Stimulated activated naive CD8-positive, alpha-beta T cell treated with anti-CD3 and anti-CD28 coated beads, Interleukin-15, Interleukin-2, amounts not matched to agents 100 ng/mL and 50 ng/mL, for 24 hours (primary cell): ENCODE data around the gene CORO2B.
A peak's percentile ranks its signal among the peaks of the same experiment; 100 is the strongest.

Experiments
- H3K27ac Mint-ChIP-seq: one replicate; pipeline ENCODE4 v1.8.0; 2021; ENCODE audit warnings: mild to moderate bottlenecking, mixed read lengths
- H3K27me3 Mint-ChIP-seq: one replicate; pipeline ENCODE4 v1.8.0; 2021; ENCODE audit warnings: mixed read lengths
- H3K36me3 Mint-ChIP-seq: one replicate; pipeline ENCODE4 v1.8.0; 2021; ENCODE audit warnings: low read depth, mixed read lengths
- H3K4me1 Mint-ChIP-seq: one replicate; pipeline ENCODE4 v1.8.0; 2021; ENCODE audit warnings: low read depth, mixed read lengths
- H3K4me3 Mint-ChIP-seq: one replicate; pipeline ENCODE4 v1.8.0; 2021; ENCODE audit warnings: mild to moderate bottlenecking, mixed read lengths
- H3K9me3 Mint-ChIP-seq: one replicate; pipeline ENCODE4 v1.8.0; 2021; ENCODE audit warnings: mixed read lengths

The CORO2B gene

GRCh38 chr15:68576235-68576892, 2.4 kb upstream of the CORO2B start:
- peaks cover 23% of the 10 kb centered on the region for H3K4me1 Mint-ChIP-seq
- no peaks in the 10 kb centered on the region for H3K9me3 Mint-ChIP-seq
- no peak overlapping the region for H3K27ac Mint-ChIP-seq
- no peak overlapping the region for H3K4me3 Mint-ChIP-seq
- H3K36me3 Mint-ChIP-seq: no peaks in the 10 kb centered on the region
- peaks cover 62% of the 10 kb centered on the region for H3K27me3 Mint-ChIP-seq

GRCh38 chr15:68578175-68578979, 416 bp upstream of the CORO2B start:
- peaks cover 55% of the 10 kb centered on the region for H3K27me3 Mint-ChIP-seq
- no peaks in the 10 kb centered on the region for H3K36me3 Mint-ChIP-seq
- peak overlapping the region; percentile 72 for H3K4me3 Mint-ChIP-seq
- H3K9me3 Mint-ChIP-seq: no peaks in the 10 kb centered on the region
- peak overlapping the region; percentile 21 for H3K27ac Mint-ChIP-seq
- peaks cover 23% of the 10 kb centered on the region for H3K4me1 Mint-ChIP-seq

GRCh38 chr15:68580026-68580882, 1.5 kb downstream of the CORO2B start:
- Mint-ChIP-seq H3K9me3 (no peaks in the 10 kb centered on the region), H3K4me1 (peaks cover 23% of the 10 kb centered on the region), H3K27me3 (peaks cover 42% of the 10 kb centered on the region), H3K36me3 (no peaks in the 10 kb centered on the region), H3K27ac (no peak overlapping the region), H3K4me3 (peak overlapping the region; percentile 51)

GRCh38 chr15:68580883-68581155, 2.0 kb downstream of the CORO2B start:
- peaks cover 39% of the 10 kb centered on the region for H3K27me3 Mint-ChIP-seq
- H3K9me3 Mint-ChIP-seq: no peaks in the 10 kb centered on the region
- no peak overlapping the region for H3K27ac Mint-ChIP-seq
- H3K36me3 Mint-ChIP-seq: no peaks in the 10 kb centered on the region
- H3K4me3 Mint-ChIP-seq: no peak overlapping the region
- peaks cover 26% of the 10 kb centered on the region for H3K4me1 Mint-ChIP-seq

GRCh38 chr15:68581725-68582124, 2.9 kb downstream of the CORO2B start:
- no peak overlapping the region for H3K27ac Mint-ChIP-seq

GRCh38 chr15:68582236-68582635, 3.4 kb downstream of the CORO2B start:
- H3K4me3 Mint-ChIP-seq: no peak overlapping the region
- peaks cover 36% of the 10 kb centered on the region for H3K4me1 Mint-ChIP-seq
- H3K27me3 Mint-ChIP-seq: peaks cover 27% of the 10 kb centered on the region
- H3K36me3 Mint-ChIP-seq: no peaks in the 10 kb centered on the region
- no peaks in the 10 kb centered on the region for H3K9me3 Mint-ChIP-seq
- H3K27ac Mint-ChIP-seq: no peak overlapping the region

More at GRCh38 chr15:68581725-68582124, 2.9 kb downstream of the CORO2B start:
- Mint-ChIP-seq H3K27me3 (peaks cover 32% of the 10 kb centered on the region), H3K4me3 (no peak overlapping the region), H3K36me3 (no peaks in the 10 kb centered on the region), H3K4me1 (peaks cover 34% of the 10 kb centered on the region), H3K9me3 (no peaks in the 10 kb centered on the region)

GRCh38 chr15:68582864-68583263, 4.1 kb downstream of the CORO2B start:
- peaks cover 40% of the 10 kb centered on the region for H3K4me1 Mint-ChIP-seq
- peaks cover 23% of the 10 kb centered on the region for H3K27me3 Mint-ChIP-seq
- no peaks in the 10 kb centered on the region for H3K9me3 Mint-ChIP-seq
- no peaks in the 10 kb centered on the region for H3K36me3 Mint-ChIP-seq
- no peak overlapping the region for H3K27ac Mint-ChIP-seq
- H3K4me3 Mint-ChIP-seq: no peak overlapping the region

GRCh38 chr15:68583321-68583720, 4.5 kb downstream of the CORO2B start:
- H3K9me3 Mint-ChIP-seq: no peaks in the 10 kb centered on the region
- no peaks in the 10 kb centered on the region for H3K36me3 Mint-ChIP-seq
- peaks cover 19% of the 10 kb centered on the region for H3K27me3 Mint-ChIP-seq
- H3K4me3 Mint-ChIP-seq: no peak overlapping the region
- peaks cover 40% of the 10 kb centered on the region for H3K4me1 Mint-ChIP-seq
- no peak overlapping the region for H3K27ac Mint-ChIP-seq

- Mint-ChIP-seq H3K4me3 (no peak overlapping the region), H3K36me3 (no peaks in the 10 kb centered on the region), H3K9me3 (no peaks in the 10 kb centered on the region), H3K27ac (no peak overlapping the region), H3K27me3 (peaks cover 19% of the 10 kb centered on the region), H3K4me1 (peaks cover 48% of the 10 kb centered on the region)
These were observed 5.4 kb downstream of the CORO2B start for GRCh38 chr15:68583936-68584755.

GRCh38 chr15:68584756-68585573, 6.2 kb downstream of the CORO2B start:
- no peaks in the 10 kb centered on the region for H3K9me3 Mint-ChIP-seq
- peaks cover 47% of the 10 kb centered on the region for H3K4me1 Mint-ChIP-seq
- no peak overlapping the region for H3K27ac Mint-ChIP-seq
- no peaks in the 10 kb centered on the region for H3K36me3 Mint-ChIP-seq
- no peak overlapping the region for H3K4me3 Mint-ChIP-seq
- H3K27me3 Mint-ChIP-seq: peaks cover 15% of the 10 kb centered on the region

GRCh38 chr15:68585574-68586273, 6.9 kb downstream of the CORO2B start:
- Mint-ChIP-seq H3K27ac (peak overlapping the region; percentile 58), H3K4me1 (peaks cover 41% of the 10 kb centered on the region), H3K9me3 (no peaks in the 10 kb centered on the region), H3K36me3 (no peaks in the 10 kb centered on the region), H3K4me3 (no peak overlapping the region), H3K27me3 (peaks cover 8% of the 10 kb centered on the region)

- Mint-ChIP-seq H3K36me3 (no peaks in the 10 kb centered on the region), H3K27me3 (peaks cover 2% of the 10 kb centered on the region), H3K4me1 (peaks cover 40% of the 10 kb centered on the region), H3K4me3 (no peak overlapping the region), H3K9me3 (no peaks in the 10 kb centered on the region), H3K27ac (peak overlapping the region; percentile 90)
These were observed 7.6 kb downstream of the CORO2B start for GRCh38 chr15:68586274-68586961.
